Mesodermal cell (in vitro differentiated cells): ENCODE results near the gene PLCL2.
"Not testable (repeated sequence)": the region's sequence is repeated elsewhere in the genome, so short reads cannot be mapped to it uniquely, and the experiment has no call there.

Experiments
- H3K27ac ChIP-seq: 2 replicates; pipeline ENCODE4 v1.7.0; 2013; ENCODE audit warnings: mild to moderate bottlenecking, low read depth, low read length, moderate library complexity; ENCODE audit not compliant: severe bottlenecking
- H3K36me3 ChIP-seq: 2 replicates; pipeline ENCODE4 v1.7.1; 2013; ENCODE audit warnings: mild to moderate bottlenecking, low read length, moderate library complexity; ENCODE audit not compliant: control insufficient read depth, insufficient read depth
- H3K4me1 ChIP-seq: one replicate; pipeline ENCODE4 v1.7.1; 2013; ENCODE audit warnings: mild to moderate bottlenecking, low read length; ENCODE audit not compliant: insufficient read depth, control insufficient read depth, poor library complexity, severe bottlenecking
- H3K4me3 ChIP-seq: 2 replicates; pipeline ENCODE4 v1.7.0; 2013; ENCODE audit warnings: low read length, control low read depth, mild to moderate bottlenecking; ENCODE audit not compliant: insufficient read depth, poor library complexity, severe bottlenecking; ENCODE audit errors: extremely low read depth
- H3K9me3 ChIP-seq: 2 replicates; pipeline ENCODE4 v1.7.1; 2013; ENCODE audit warnings: mild to moderate bottlenecking, low read length, moderate library complexity; ENCODE audit not compliant: control insufficient read depth
- WGBS, 2 experiments: methylation state at CpG; one replicate each; pipeline ENCODE4 v1.1.5; 2013; ENCODE audit warnings: missing lambda C conversion rate in 2 of 2; ENCODE audit not compliant: insufficient coverage in 2 of 2; 5-methylcytosine and 5-hydroxymethylcytosine counted together

The PLCL2 gene

GRCh38 chr3:17094551-17094950, 209.8 kb downstream of the PLCL2 start:
- Histone ChIP-seq H3K4me3 (no peak overlapping the region), H3K36me3 (no peaks in the 10 kb centered on the region), H3K9me3 (no peaks in the 10 kb centered on the region), H3K4me1 (peaks cover 5% of the 10 kb centered on the region), H3K27ac (no peak overlapping the region)
- 47 to 48% methylated on average over 4 to 5 of the region's 6 CpGs for WGBS, 2 experiments

DNA sequence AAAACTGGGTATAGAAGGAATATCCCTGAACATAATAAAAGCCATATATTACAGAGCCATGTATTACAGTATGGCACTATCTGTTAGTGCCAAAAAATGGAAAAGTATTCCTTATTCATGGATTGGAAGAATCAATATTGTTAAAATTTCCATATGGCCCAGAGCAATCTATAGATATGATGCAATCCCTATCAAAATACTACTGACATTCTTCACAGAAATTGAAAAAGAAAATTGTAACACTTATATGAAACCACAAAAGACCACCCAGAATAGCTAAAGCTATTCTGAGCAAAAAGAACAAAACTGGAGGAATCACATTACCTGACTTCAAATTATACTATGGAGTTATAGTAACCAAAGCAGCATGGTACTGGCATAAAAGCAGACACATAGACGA, 218.8 kb downstream of the PLCL2 start:
- H3K4me1 ChIP-seq: no peaks in the 10 kb centered on the region
- no peaks in the 10 kb centered on the region for H3K36me3 ChIP-seq
- no peaks in the 10 kb centered on the region for H3K9me3 ChIP-seq
- no CpG with 5 or more reads among the region's 1 CpG for WGBS, 2 experiments
- no peak overlapping the region for H3K4me3 ChIP-seq
- no peak overlapping the region for H3K27ac ChIP-seq

- H3K36me3 ChIP-seq, H3K4me1 ChIP-seq, H3K4me3 ChIP-seq, H3K9me3 ChIP-seq, H3K27ac ChIP-seq: not testable (repeated sequence)
- 84 to 94% methylated on average over 2 to 3 of the region's 5 CpGs for WGBS, 2 experiments
These were observed 222.0 kb downstream of the PLCL2 start for GRCh38 chr3:17106801-17107200.

DNA sequence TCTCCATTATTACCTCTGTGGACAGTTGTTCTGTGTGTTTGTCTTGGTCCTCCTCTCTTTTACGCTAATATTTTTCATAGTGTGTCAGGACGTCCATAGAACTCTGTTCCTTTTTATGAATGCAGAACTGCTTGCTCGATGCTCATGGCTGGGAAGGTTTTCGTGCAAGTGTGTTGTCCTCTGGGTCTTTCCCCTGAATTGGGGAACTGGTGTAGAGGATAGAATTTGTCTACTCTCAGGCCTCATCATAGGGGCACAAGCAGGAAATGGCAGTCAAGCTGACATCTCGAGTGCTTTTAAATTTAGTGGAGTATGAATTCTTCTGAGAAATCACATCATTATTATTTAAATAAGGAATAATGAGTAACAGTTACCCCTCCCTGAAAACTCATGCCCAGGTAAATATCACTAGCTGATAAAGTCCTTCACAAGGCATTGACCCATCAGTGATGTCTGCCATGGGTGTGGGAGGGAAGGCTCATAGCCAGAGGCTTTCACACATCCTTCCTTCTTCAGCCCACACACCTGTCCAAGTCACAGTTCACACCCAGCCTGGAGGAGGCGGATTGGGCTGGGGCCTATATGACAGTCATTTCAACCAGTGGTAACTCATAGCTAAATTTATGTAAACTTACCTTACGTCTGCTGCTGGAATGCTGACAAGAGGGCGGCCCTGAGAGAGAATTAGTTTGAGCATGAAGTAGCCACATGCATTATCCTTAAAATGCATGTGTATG, 226.1 kb downstream of the PLCL2 start:
- Histone ChIP-seq H3K36me3 (no peaks in the 10 kb centered on the region), H3K4me3 (no peak overlapping the region), H3K4me1 (no peaks in the 10 kb centered on the region), H3K9me3 (no peaks in the 10 kb centered on the region), H3K27ac (no peak overlapping the region)
- WGBS, 2 experiments: 92 to 93% methylated on average over 3 to 4 of the region's 8 CpGs

- Histone ChIP-seq H3K27ac (no peak overlapping the region), H3K4me3 (no peak overlapping the region), H3K9me3 (no peaks in the 10 kb centered on the region), H3K36me3 (no peaks in the 10 kb centered on the region), H3K4me1 (no peaks in the 10 kb centered on the region)
- WGBS, 2 experiments: 90 to 100% methylated on average over 2 of the region's 3 CpGs
These were observed 226.8 kb downstream of the PLCL2 start for GRCh38 chr3:17111586-17111985.

GRCh38 chr3:17115186-17115585, 230.4 kb downstream of the PLCL2 start:
- no peak overlapping the region for H3K27ac ChIP-seq
- WGBS, 2 experiments: 100% methylated on average over 2 of the region's 3 CpGs; no CpG with 5 or more reads in 1 of the 2 experiments
- H3K36me3 ChIP-seq: no peaks in the 10 kb centered on the region

DNA sequence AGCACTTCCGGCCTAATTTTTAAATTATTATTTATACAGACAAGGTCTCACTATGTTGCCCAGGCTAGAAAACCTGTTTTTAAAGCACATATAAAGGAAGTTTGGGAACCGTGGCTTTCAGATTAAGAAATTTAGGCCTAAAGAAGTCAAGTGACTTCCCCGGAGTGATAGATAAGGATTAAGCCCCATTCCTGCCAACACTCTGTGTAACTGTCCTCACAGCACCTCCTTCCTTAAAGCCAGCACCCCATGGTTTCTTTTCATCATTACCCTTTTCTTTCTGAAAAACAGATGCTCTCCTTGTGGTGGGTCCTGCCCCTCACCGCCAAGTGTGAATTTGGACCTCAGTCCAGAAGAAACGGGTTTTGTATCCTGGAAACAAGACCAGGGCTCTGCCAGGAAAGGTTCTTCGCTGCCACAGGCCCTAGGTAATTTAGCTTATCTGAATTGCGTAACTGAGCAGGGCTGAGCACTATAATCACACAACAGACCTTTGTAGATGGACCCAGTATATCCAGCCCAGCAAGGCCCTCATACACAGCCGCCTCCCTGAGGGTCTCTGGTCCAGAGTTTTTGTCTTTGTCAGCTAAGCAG, 231.3 kb downstream of the PLCL2 start:
- Histone ChIP-seq H3K4me3 (no peak overlapping the region), H3K9me3 (no peaks in the 10 kb centered on the region), H3K36me3 (no peaks in the 10 kb centered on the region), H3K4me1 (no peaks in the 10 kb centered on the region), H3K27ac (no peak overlapping the region)
- 82 to 95% methylated on average over 6 of the region's 8 CpGs for WGBS, 2 experiments

More at GRCh38 chr3:17115186-17115585, 230.4 kb downstream of the PLCL2 start:
- Histone ChIP-seq H3K4me1 (no peaks in the 10 kb centered on the region), H3K9me3 (no peaks in the 10 kb centered on the region), H3K4me3 (no peak overlapping the region)

- WGBS, 2 experiments: 90 to 94% methylated on average over 2 to 3 of the region's 6 CpGs
- H3K36me3 ChIP-seq: no peaks in the 10 kb centered on the region
- no peak overlapping the region for H3K27ac ChIP-seq
- no peak overlapping the region for H3K4me3 ChIP-seq
- H3K9me3 ChIP-seq: peaks cover 7% of the 10 kb centered on the region
- no peaks in the 10 kb centered on the region for H3K4me1 ChIP-seq
These were observed 234.0 kb downstream of the PLCL2 start for GRCh38 chr3:17118771-17119170.

GRCh38 chr3:17119201-17120072, 234.7 kb downstream of the PLCL2 start:
- H3K36me3 ChIP-seq: no peaks in the 10 kb centered on the region
- no peaks in the 10 kb centered on the region for H3K4me1 ChIP-seq
- H3K9me3 ChIP-seq: peaks cover 7% of the 10 kb centered on the region
- H3K27ac ChIP-seq: no peak overlapping the region
- WGBS, 2 experiments: 89 to 92% methylated on average over 4 of the region's 5 CpGs
- no peak overlapping the region for H3K4me3 ChIP-seq

DNA sequence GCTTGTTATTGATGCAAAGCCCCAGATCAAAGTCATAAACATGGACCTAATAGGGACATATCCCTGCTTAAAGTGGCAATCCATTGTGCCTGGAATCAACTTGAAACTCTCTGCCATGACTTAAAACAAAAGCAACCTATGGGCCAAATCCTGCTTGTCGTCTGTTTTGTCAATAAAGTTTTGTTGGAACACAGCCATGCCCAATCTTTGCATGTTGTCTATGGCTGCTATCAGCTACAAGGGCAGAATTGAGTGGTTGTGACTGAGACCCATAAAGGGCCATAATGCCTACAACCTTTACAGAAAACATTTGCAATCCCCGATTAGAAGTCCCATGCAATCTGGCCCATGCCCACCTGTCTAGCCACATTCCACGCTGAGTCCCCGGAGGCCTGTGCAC, 235.4 kb downstream of the PLCL2 start:
- Histone ChIP-seq H3K4me3 (no peak overlapping the region), H3K4me1 (no peaks in the 10 kb centered on the region), H3K36me3 (no peaks in the 10 kb centered on the region), H3K27ac (no peak overlapping the region), H3K9me3 (peaks cover 7% of the 10 kb centered on the region)
- WGBS, 2 experiments: 93 to 100% methylated on average over 3 to 4 of the region's 4 CpGs
